HuH-7 (cell line): ENCODE measurements around the gene CDH10.

ENCODE experiments used
- DNase-seq: peaks from one replicate; pipeline ENCODE4 v3.0.0; 2011; ENCODE audit warnings: low spot score

The CDH10 gene

GRCh38 chr5:24480952-24481351 is 163.8 kb downstream of the CDH10 start:
- DNase-seq, result no peak

GRCh38 chr5:24477958-24478357 is 166.8 kb downstream of the CDH10 start:
- DNase-seq, result no peak

- no peak for DNase-seq
These were observed 169.7 kb downstream of the CDH10 start for GRCh38 chr5:24475101-24475500.

GRCh38 chr5:24474685-24475084 is 170.1 kb downstream of the CDH10 start:
- DNase-seq, result no peak

GRCh38 chr5:24472518-24472917 is 172.3 kb downstream of the CDH10 start:
- DNase-seq, result no peak

GRCh38 chr5:24444414-24444813 is 200.4 kb downstream of the CDH10 start:
- DNase-seq, result no peak

- DNase-seq, result no peak
These were observed 205.3 kb downstream of the CDH10 start for GRCh38 chr5:24439465-24439864.
